Omental fat pad (tissue), 4 donors: ENCODE results near the gene FSD1. TPM values are rescaled to one million over a fixed set of nuclear protein-coding genes. Genes with fewer than 3 reads are reported as not detected.

Experiments used
- ATAC-seq: fragments of 150-250 bp; one replicate; pipeline ENCODE4 v1.9.1; 2016; ENCODE audit warnings: mild to moderate bottlenecking, moderate library complexity; ENCODE audit not compliant: low FRiP score
- DNase-seq: peaks from one replicate; pipeline ENCODE4 v3.0.0-alpha.2; 2019; ENCODE audit warnings: low spot score
- total RNA-seq, 4 donors: library from RNA; depleted of rRNA; stranded (reverse); fragments of >200 nt; gene quantifications; one replicate each; pipeline ENCODE4 v1.1.0, GENCODE V29; 2016
- TF ChIP-seq, protein P1 (sequence below), 3 donors: fragments of 450-650 bp; IDR thresholded peaks; one replicate each; pipeline ENCODE4 v1.5.1; 2016 to 2017; ENCODE audit warnings: antibody characterized with exemption in 3 of 3, mild to moderate bottlenecking in 3 of 3, moderate library complexity in 2 of 3

The FSD1 gene
- total RNA-seq, 4 donors from 2014 or later = not detected

DNA sequence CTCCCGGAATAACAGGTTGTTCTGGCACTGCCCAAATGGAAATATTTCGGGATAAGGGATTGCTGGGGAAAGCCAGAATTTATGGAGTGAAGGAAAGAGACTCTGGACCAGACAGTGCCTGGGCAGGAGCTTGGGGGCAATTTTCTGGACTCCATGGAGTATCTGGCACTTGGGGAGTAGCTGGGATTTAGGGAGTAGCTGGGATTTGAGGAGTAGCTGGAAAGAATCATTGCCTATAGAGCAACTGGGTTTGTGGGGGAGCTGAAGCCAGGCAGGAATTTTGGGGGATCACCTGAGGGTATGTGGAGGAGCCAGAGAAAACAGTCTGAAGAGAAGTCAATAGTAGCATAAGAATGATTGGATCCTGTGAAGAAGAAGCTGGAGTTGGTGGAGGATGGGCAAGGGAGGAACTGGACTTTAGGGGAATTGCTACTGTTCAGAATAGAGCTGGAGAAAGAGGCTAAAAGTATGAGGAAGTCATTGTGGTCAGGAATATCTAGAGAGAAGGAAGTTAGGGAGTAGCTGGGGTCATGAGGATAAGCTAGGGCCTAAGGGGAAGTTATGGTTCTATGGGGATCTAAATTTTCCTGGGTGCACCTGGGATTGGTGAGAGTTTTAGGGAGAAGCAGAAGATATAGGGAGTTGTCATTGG is 14.8 kb downstream of the FSD1 start:
- DNase-seq (no peak), ATAC-seq (no peak)

DNA sequence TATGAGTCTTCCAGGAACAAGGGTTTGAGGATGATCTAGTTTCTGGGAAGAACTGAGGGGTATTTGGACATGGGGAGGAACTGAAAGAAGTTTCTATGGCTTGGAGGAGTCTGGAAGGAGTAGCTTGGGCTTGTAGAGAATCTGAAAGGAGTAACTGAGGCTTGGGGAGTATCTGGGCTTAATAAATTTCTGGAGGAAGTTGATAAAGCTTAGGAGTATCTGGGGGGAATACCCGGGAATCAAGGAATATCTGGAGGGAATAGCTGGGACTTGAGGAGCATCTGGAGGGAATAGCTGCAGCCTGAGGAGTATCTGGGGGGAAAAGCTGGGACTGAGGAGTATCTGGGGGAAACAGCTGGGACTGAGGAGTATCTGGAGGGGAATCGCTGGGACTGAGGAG is 16.0 kb downstream of the FSD1 start:
- no peak for ATAC-seq
- TF ChIP-seq, protein P1, sequence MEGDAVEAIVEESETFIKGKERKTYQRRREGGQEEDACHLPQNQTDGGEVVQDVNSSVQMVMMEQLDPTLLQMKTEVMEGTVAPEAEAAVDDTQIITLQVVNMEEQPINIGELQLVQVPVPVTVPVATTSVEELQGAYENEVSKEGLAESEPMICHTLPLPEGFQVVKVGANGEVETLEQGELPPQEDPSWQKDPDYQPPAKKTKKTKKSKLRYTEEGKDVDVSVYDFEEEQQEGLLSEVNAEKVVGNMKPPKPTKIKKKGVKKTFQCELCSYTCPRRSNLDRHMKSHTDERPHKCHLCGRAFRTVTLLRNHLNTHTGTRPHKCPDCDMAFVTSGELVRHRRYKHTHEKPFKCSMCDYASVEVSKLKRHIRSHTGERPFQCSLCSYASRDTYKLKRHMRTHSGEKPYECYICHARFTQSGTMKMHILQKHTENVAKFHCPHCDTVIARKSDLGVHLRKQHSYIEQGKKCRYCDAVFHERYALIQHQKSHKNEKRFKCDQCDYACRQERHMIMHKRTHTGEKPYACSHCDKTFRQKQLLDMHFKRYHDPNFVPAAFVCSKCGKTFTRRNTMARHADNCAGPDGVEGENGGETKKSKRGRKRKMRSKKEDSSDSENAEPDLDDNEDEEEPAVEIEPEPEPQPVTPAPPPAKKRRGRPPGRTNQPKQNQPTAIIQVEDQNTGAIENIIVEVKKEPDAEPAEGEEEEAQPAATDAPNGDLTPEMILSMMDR (IDR thresholded peaks at IDR 0.05) = no peak
- no peak for DNase-seq

More for the DNA sequence above, 14.8 kb downstream of the FSD1 start:
- TF ChIP-seq, protein P1 (IDR thresholded peaks at IDR 0.05) = no peak

DNA sequence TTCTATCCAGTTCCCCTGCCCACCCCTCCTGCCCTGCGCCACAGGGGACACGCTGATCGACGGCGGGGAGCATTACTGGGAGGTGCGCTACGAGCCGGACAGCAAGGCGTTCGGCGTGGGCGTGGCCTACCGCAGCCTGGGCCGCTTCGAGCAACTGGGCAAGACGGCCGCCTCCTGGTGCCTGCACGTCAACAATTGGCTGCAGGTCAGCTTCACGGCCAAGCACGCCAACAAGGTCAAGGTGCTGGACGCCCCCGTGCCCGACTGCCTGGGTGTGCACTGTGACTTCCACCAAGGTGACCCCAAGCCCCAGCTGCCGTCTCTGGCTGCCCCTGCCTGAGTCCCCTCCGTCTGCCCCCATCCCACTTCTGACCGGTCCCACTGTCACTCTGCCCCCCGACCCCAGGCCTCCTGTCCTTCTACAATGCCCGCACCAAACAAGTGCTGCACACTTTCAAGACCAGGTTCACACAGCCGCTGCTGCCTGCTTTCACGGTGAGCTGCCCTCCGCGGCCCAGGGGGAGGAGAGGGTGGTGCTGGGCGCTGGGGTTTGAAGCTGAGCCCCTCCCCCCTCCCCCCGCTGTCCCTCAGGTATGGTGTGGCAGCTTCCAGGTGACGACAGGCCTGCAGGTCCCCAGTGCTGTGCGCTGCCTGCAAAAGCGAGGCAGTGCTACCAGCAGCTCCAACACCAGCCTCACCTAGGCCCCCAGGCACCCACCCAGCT is 18.7 kb downstream of the FSD1 start:
- TF ChIP-seq, protein P1 (IDR thresholded peaks at IDR 0.05) = no peak
- ATAC-seq (no peak), DNase-seq (no peak)

DNA sequence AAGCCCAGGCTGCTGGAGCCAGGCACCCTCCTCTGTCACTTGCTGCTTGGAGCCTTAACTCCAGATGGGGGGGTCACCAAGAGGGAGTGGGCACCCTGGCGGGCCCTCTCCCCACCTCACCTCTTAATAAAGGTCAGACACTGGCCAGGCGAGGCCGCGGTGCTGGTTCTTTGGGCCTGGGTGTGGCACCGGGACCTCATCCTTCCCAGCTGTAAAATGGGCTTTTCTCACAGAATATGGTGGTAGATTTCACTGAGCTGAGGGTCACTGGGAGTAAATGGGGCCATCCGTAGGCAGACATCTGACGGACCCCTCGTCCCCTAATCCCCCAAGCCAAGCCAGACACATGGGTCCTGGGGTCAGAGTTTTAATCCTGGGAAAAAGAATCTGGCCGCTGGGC is 19.3 kb downstream of the FSD1 start:
- TF ChIP-seq, protein P1 (IDR thresholded peaks at IDR 0.05) = no peak
- no peak for ATAC-seq
- no peak for DNase-seq

DNA sequence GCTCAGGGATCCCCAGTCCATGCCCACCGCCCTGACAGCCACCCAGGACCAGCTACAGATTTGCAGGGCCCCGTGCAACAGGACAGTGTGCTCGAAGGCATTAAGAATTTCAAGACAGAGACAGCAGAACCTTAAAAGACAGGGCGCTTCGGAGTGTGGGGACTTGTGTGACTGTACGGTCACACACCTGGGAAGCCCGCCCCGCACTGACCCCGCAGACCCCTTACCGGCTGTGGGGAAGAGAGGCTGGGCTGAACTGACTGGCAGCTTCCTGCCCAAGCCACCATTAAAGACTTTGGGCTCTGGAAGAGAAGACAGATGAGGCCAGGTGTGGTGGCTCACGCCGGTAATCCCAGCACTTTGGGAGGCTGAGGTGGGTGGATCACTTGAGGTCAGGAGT is 19.8 kb downstream of the FSD1 start:
- ATAC-seq (no peak), DNase-seq (no peak)
- TF ChIP-seq, protein P1 (IDR thresholded peaks at IDR 0.05) = no peak

DNA sequence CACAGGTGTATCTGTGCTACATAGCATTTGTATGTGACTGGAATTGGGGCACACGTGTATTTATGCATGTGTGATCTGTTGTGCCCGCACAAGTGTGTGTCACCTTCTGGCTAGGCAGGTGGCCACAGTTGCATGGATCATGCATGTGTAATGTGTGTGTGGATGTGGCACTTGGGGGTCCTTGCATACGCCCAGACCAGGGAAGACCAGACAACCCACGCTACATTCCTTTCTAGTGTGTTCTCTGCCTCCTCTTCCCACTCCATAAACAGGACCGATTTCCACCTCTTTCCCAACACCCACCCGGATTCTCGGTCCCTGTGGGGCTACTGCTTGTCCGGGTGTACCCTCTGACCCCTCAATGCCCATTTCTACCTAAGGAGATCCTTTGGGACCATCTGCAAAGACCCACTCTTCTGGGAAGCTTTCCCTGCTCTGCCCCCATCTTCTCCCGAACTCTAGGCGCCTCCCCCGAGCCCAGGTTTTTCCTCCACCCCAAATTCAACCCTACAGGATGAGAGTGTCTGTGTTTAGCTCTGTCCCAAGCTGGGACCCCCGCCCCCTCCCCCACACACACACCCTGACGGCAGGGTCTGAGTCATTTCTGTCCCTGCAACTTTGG is 21.9 kb downstream of the FSD1 start:
- TF ChIP-seq, protein P1 (IDR thresholded peaks at IDR 0.05) = no peak
- no peak for ATAC-seq
- DNase-seq = no peak
